ENCODE measurements around the gene INTS15.

- TF ChIP-seq, protein P1, sequence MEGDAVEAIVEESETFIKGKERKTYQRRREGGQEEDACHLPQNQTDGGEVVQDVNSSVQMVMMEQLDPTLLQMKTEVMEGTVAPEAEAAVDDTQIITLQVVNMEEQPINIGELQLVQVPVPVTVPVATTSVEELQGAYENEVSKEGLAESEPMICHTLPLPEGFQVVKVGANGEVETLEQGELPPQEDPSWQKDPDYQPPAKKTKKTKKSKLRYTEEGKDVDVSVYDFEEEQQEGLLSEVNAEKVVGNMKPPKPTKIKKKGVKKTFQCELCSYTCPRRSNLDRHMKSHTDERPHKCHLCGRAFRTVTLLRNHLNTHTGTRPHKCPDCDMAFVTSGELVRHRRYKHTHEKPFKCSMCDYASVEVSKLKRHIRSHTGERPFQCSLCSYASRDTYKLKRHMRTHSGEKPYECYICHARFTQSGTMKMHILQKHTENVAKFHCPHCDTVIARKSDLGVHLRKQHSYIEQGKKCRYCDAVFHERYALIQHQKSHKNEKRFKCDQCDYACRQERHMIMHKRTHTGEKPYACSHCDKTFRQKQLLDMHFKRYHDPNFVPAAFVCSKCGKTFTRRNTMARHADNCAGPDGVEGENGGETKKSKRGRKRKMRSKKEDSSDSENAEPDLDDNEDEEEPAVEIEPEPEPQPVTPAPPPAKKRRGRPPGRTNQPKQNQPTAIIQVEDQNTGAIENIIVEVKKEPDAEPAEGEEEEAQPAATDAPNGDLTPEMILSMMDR (IDR thresholded peaks at IDR 0.05), result no peak
- TF ChIP-seq POLR2A (IDR thresholded peaks at IDR 0.05) (no peak), EP300 (IDR thresholded peaks at IDR 0.05) (no peak)
These were observed 26.1 kb downstream of the INTS15 start for GRCh38 chr7:6615723-6616555.

Measured in tibial nerve (tissue), 4 donors.